Subcutaneous adipose tissue (tissue), 4 donors: ENCODE data around the gene CCNYL1. TPM values are rescaled to one million over a fixed set of nuclear protein-coding genes. Genes with fewer than 3 reads are reported as not detected.

Source experiments
- total RNA-seq, 4 donors: library from RNA; depleted of rRNA; stranded (reverse); fragments of >200 nt; gene quantifications; one replicate each; pipeline ENCODE4 v1.1.0, GENCODE V29; 2016
- TF ChIP-seq, protein P1 (sequence below): fragments of 450-650 bp; IDR thresholded peaks from one replicate; pipeline ENCODE4 v1.5.1; 2016; ENCODE audit warnings: low read depth, mild to moderate bottlenecking, control low read depth, antibody characterized with exemption, moderate library complexity

The CCNYL1 gene
- total RNA-seq, 4 donors from 2014 or later = 17.0 to 26.4 (median 20.8) TPM

- TF ChIP-seq, protein P1, sequence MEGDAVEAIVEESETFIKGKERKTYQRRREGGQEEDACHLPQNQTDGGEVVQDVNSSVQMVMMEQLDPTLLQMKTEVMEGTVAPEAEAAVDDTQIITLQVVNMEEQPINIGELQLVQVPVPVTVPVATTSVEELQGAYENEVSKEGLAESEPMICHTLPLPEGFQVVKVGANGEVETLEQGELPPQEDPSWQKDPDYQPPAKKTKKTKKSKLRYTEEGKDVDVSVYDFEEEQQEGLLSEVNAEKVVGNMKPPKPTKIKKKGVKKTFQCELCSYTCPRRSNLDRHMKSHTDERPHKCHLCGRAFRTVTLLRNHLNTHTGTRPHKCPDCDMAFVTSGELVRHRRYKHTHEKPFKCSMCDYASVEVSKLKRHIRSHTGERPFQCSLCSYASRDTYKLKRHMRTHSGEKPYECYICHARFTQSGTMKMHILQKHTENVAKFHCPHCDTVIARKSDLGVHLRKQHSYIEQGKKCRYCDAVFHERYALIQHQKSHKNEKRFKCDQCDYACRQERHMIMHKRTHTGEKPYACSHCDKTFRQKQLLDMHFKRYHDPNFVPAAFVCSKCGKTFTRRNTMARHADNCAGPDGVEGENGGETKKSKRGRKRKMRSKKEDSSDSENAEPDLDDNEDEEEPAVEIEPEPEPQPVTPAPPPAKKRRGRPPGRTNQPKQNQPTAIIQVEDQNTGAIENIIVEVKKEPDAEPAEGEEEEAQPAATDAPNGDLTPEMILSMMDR = no peak
Observed at GRCh38 chr2:207733597-207734240, 22.3 kb downstream of the CCNYL1 start.

- TF ChIP-seq, protein P1 = no peak
Observed at GRCh38 chr2:207734264-207734635, 22.8 kb downstream of the CCNYL1 start.

- TF ChIP-seq, protein P1 = no peak
Observed at GRCh38 chr2:207734636-207735512, 23.4 kb downstream of the CCNYL1 start.

DNA sequence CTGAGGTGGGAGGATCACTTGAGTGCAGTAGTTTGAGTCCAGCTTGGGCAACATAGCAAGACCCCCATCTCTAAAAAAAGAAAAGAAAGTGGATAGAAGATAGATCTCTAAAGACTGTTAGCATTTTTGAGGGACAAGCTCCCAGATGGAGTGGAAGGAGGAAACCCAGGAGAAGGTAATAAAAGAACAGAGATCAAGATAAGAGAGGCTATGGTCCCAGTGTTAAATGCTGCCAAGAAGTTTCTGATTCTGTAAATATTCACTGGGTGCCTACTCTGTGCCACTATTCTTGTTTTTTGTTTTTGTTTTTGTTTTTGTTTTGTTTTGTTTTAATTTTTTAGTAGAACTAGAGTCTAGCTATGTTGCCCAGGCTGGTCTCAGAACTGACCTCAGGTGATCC is 32.1 kb downstream of the CCNYL1 start:
- TF ChIP-seq, protein P1 = no peak

GRCh38 chr2:207744050-207744449 is 32.6 kb downstream of the CCNYL1 start:
- TF ChIP-seq, protein P1 = no peak

DNA sequence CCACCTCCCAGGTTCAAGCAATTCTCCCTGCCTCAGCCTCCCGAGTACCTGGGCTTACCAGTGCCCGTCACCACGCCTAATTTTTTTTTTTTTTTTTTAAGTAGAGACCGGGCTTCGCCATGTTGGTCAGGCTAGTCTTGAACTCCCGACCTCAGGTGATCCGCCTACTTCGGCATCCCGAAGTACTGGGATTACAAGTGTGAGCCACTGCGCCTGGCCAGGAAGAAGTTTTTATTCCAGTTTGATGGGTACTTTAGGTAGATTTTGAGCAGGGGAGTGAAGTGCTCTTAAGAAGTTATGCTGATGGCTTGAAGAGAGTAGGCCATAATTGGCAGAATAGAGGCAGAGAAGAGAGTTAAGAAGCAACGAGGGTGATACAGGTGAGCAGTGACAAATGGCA is 33.0 kb downstream of the CCNYL1 start:
- TF ChIP-seq, protein P1 = no peak

DNA sequence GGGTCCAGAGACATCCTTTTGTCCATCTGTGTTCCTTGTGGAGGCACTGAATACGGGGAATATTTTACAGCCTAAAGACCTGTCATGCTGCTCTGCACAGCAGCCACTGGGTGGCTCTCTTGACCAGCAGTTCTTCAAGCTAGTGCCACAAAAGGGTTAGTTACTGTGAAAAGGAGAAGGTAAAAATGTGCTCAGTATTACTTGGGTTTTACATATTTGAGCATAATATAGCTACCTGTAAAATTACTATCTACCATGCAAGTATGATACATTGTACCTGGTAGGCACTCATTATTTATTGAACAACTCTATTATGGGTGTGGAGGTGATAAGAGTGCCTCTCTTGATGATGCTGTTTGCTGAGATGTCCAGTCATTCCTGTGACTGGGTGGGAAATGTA is 34.7 kb downstream of the CCNYL1 start:
- TF ChIP-seq, protein P1 = no peak
